MM.1S (cell line): ENCODE results near the gene DHCR7.

Experiments
- CTCF ChIP-seq: fragments of 300-600 bp; sonication (generic); IDR thresholded peaks from 2 replicates; pipeline ENCODE4 v1.5.1; 2016; ENCODE audit warnings: antibody characterized with exemption, low read length, mixed read lengths
- EZH2 ChIP-seq: fragments of 300-600 bp; sonication (generic); optimal IDR thresholded peaks from 2 replicates; pipeline ENCODE3; 2017; ENCODE audit warnings: low read depth, mild to moderate bottlenecking, antibody characterized with exemption, low read length, mixed read lengths

- TF ChIP-seq CTCF, result no peak
- no peak for TF ChIP-seq EZH2
Measured at GRCh38 chr11:71450507-71450906, 2.3 kb upstream of the DHCR7 start.
